IMR-90 (cell line): Measurements from ENCODE around the gene ERP27. TPM values are rescaled to one million over a fixed set of nuclear protein-coding genes. Genes with fewer than 3 reads are reported as not detected.

Source experiments
- ATAC-seq: fragments of 200-7000 bp; cut with Tn5 transposase; 2 replicates; pipeline ENCODE4 v1.9.1; 2020; ENCODE audit warnings: low read depth, mild to moderate bottlenecking, moderate library complexity
- BruUV-seq: library from RNA; stranded (reverse); fragments of 400-500 nt; replicated peaks from 2 replicates; lab custom pipeline; 2021; lab: Mats Ljungman, UMichigan
- CTCF ChIA-PET: fragments of 300-600 bp; formaldehyde crosslinking; extraction: SDS; loops from one replicate; lab custom pipeline; 2021; ENCODE audit warnings: antibody characterized with exemption; lab: Yijun Ruan, JAX
- POLR2A ChIA-PET: fragments of 300-600 bp; sonication (Branson Sonifier 250); formaldehyde crosslinking; loops from one replicate; lab custom pipeline; 2022; ENCODE audit warnings: antibody characterized with exemption; ENCODE audit not compliant: unreplicated experiment; lab: Charles Lee
- DNase-seq: peaks from one replicate; pipeline ENCODE4 v3.0.0; 2013
- H2AFZ ChIP-seq: replicated peaks from 2 replicates; pipeline ENCODE3; 2013; ENCODE audit warnings: low read length, mild to moderate bottlenecking; ENCODE audit not compliant: poor library complexity
- H2AK5ac ChIP-seq: 2 replicates; pipeline ENCODE4 v1.6.1; 2013; ENCODE audit warnings: low read depth, low read length, inconsistent platforms
- H2AK9ac ChIP-seq: replicated peaks from 2 replicates; pipeline ENCODE3; 2013; ENCODE audit warnings: mild to moderate bottlenecking, low read depth, low read length, moderate library complexity; ENCODE audit not compliant: poor library complexity
- H2BK120ac ChIP-seq: 2 replicates; pipeline ENCODE4 v1.6.1; 2013; ENCODE audit warnings: low read depth, low read length, inconsistent platforms
- H2BK15ac ChIP-seq: 3 replicates; pipeline ENCODE4 v1.6.1; 2013; ENCODE audit warnings: low read depth, low read length, inconsistent platforms
- H2BK20ac ChIP-seq: 2 replicates; pipeline ENCODE4 v1.6.1; 2013; ENCODE audit warnings: low read depth, mild to moderate bottlenecking, inconsistent platforms, low read length, moderate library complexity
- H2BK5ac ChIP-seq: 2 replicates; pipeline ENCODE4 v1.6.1; 2013; ENCODE audit warnings: mild to moderate bottlenecking, low read depth, low read length, inconsistent platforms; ENCODE audit not compliant: poor library complexity, severe bottlenecking
- H3K14ac ChIP-seq: replicated peaks from 2 replicates; pipeline ENCODE4 v1.6.1; 2013; ENCODE audit warnings: low read depth, low read length, inconsistent platforms
- H3K18ac ChIP-seq: 2 replicates; pipeline ENCODE4 v1.6.1; 2013; ENCODE audit warnings: low read depth, low read length, control low read depth
- H3K23ac ChIP-seq: 2 replicates; pipeline ENCODE4 v1.6.1; 2013; ENCODE audit warnings: low read depth, low read length, inconsistent platforms
- H3K27ac ChIP-seq: 2 replicates; pipeline ENCODE4 v1.5.1; 2013; ENCODE audit warnings: mild to moderate bottlenecking, control low read depth, low read length; ENCODE audit not compliant: insufficient read depth
- H3K27me3 ChIP-seq: 2 replicates; pipeline ENCODE4 v1.6.1; 2013; ENCODE audit warnings: low read length; ENCODE audit not compliant: control insufficient read depth, insufficient read depth
- H3K36me3 ChIP-seq: 2 replicates; pipeline ENCODE4 v1.6.1; 2013; ENCODE audit warnings: low read length, mixed read lengths; ENCODE audit not compliant: control insufficient read depth, insufficient read depth
- H3K4ac ChIP-seq: 2 replicates; pipeline ENCODE4 v1.6.1; 2013; ENCODE audit warnings: low read depth, low read length, inconsistent platforms
- H3K4me1 ChIP-seq: 2 replicates; pipeline ENCODE4 v1.6.1; 2013; ENCODE audit warnings: low read length, mixed read lengths; ENCODE audit not compliant: control insufficient read depth, insufficient read depth
- H3K4me2 ChIP-seq: 2 replicates; pipeline ENCODE4 v1.6.1; 2013; ENCODE audit warnings: low read depth, mild to moderate bottlenecking, control low read depth, low read length, moderate library complexity
- H3K4me3 ChIP-seq: 2 replicates; pipeline ENCODE4 v1.5.1; 2013; ENCODE audit warnings: low read depth, mild to moderate bottlenecking, control low read depth, low read length, moderate library complexity; ENCODE audit not compliant: insufficient read depth
- H3K56ac ChIP-seq: 2 replicates; pipeline ENCODE4 v1.6.1; 2013; ENCODE audit warnings: low read length, inconsistent platforms; ENCODE audit not compliant: insufficient read depth; ENCODE audit errors: extremely low read depth
- H3K79me1 ChIP-seq, 2 experiments: 2 replicates each; pipeline ENCODE4 v1.6.1; 2013; ENCODE audit warnings: low read length in 2 of 2, inconsistent platforms in 1 of 2, low read depth in 1 of 2
- H3K9ac ChIP-seq: 2 replicates; pipeline ENCODE4 v1.6.1; 2013; ENCODE audit warnings: low read depth, low read length, control low read depth
- H3K9me1 ChIP-seq: 2 replicates; pipeline ENCODE4 v1.6.1; 2013; ENCODE audit warnings: low read length, inconsistent platforms; ENCODE audit not compliant: insufficient read depth
- H3K9me3 ChIP-seq: 2 replicates; pipeline ENCODE4 v1.6.1; 2013; ENCODE audit warnings: low read length; ENCODE audit not compliant: control insufficient read depth, insufficient read depth
- H4K20me1 ChIP-seq: 2 replicates; pipeline ENCODE4 v1.6.1; 2013; ENCODE audit warnings: low read length, inconsistent platforms; ENCODE audit not compliant: insufficient read depth
- H4K5ac ChIP-seq: 2 replicates; pipeline ENCODE4 v1.6.1; 2013; ENCODE audit warnings: mild to moderate bottlenecking, low read depth, low read length, control low read depth
- H4K8ac ChIP-seq, 2 experiments: 2 replicates each; pipeline ENCODE4 v1.6.1; 2013; ENCODE audit warnings: low read depth in 2 of 2, low read length in 2 of 2, control low read depth in 1 of 2, inconsistent platforms in 1 of 2
- H4K91ac ChIP-seq: 2 replicates; pipeline ENCODE4 v1.6.1; 2013; ENCODE audit warnings: low read depth, low read length, inconsistent platforms; ENCODE audit not compliant: insufficient read depth
- BHLHE40 ChIP-seq: fragments of 150-350 bp; IDR thresholded peaks from 2 replicates; pipeline ENCODE4 v1.6.1; 2016; ENCODE audit warnings: mild to moderate bottlenecking, low read depth, low read length
- CEBPB ChIP-seq: IDR thresholded peaks from 2 replicates; pipeline ENCODE4 v1.6.1; 2012; ENCODE audit warnings: low read depth, low read length, improper control_type of control experiment
- CHD1 ChIP-seq: IDR thresholded peaks from 2 replicates; pipeline ENCODE4 v1.6.1; 2012; ENCODE audit warnings: low read depth, low read length, improper control_type of control experiment
- FOS ChIP-seq: fragments of 150-350 bp; IDR thresholded peaks from 2 replicates; pipeline ENCODE4 v1.6.1; 2016; ENCODE audit warnings: low read depth, low read length
- MAZ ChIP-seq: IDR thresholded peaks from 2 replicates; pipeline ENCODE4 v1.6.1; 2012; ENCODE audit warnings: low read depth, mild to moderate bottlenecking, low read length, improper control_type of control experiment, moderate library complexity, borderline replicate concordance
- MXI1 ChIP-seq: IDR thresholded peaks from 2 replicates; pipeline ENCODE4 v1.6.1; 2012; ENCODE audit warnings: low read depth, mild to moderate bottlenecking, low read length, moderate library complexity, borderline replicate concordance
- NFE2L2 ChIP-seq: fragments of 150-350 bp; IDR thresholded peaks from 2 replicates; pipeline ENCODE4 v1.6.1; 2016; ENCODE audit warnings: low read depth, mild to moderate bottlenecking, low read length
- POLR2A ChIP-seq: IDR thresholded peaks from 2 replicates; pipeline ENCODE4 v1.6.1; 2012; ENCODE audit warnings: mild to moderate bottlenecking, low read depth, low read length
- RAD21 ChIP-seq: IDR thresholded peaks from 2 replicates; pipeline ENCODE4 v1.6.1; 2012; ENCODE audit warnings: low read length, improper control_type of control experiment
- RCOR1 ChIP-seq: IDR thresholded peaks from 2 replicates; pipeline ENCODE4 v1.6.1; 2012; ENCODE audit warnings: mild to moderate bottlenecking, low read length, improper control_type of control experiment; ENCODE audit not compliant: insufficient replicate concordance
- SMC3 ChIP-seq: fragments of 150-350 bp; IDR thresholded peaks from 2 replicates; pipeline ENCODE4 v1.6.1; 2016; ENCODE audit warnings: low read depth, mild to moderate bottlenecking, antibody characterized with exemption, low read length, moderate library complexity
- WGBS, 2 experiments: methylation state at CpG; one replicate each; pipeline versions ENCODE4 v1.1.5 to v1.1.7; 2013; ENCODE audit warnings: missing lambda C conversion rate in 2 of 2; ENCODE audit not compliant: insufficient read length in 1 of 2; ENCODE audit errors: extremely low coverage in 2 of 2; 5-methylcytosine and 5-hydroxymethylcytosine counted together
- dilution Hi-C: fragments of 300-500 bp; cut with HindIII; formaldehyde crosslinking; loops from one replicate; pipeline ENCODE4 v1.14.3; 2018; ENCODE audit warnings: low sequenced_read_pairs; ENCODE audit not compliant: unreplicated experiment
- in situ Hi-C: fragments of 300-500 bp; cut with MboI; formaldehyde crosslinking; loops from 3 replicates; pipeline ENCODE4 v1.14.3; 2019; ENCODE audit warnings: low sequenced_read_pairs, inconsistent platforms, mixed read lengths
- intact Hi-C: fragments of 100-400 bp; cut with micrococcal nuclease; formaldehyde crosslinking; loops from 2 replicates; pipeline ENCODE4 v1.10.0; 2022
- polyA plus RNA-seq, 3 experiments: library from polyadenylated mRNA; depleted of rRNA; stranded (reverse); fragments of >200 nt; gene quantifications; 2 replicates each; pipeline ENCODE4 v1.2.3, GENCODE V29; 2012; ENCODE audit warnings: low replicate concordance in 1 of 3
- total RNA-seq: library from RNA; depleted of rRNA; stranded (reverse); fragments of >200 nt; gene quantifications from 2 replicates; pipeline ENCODE4 v1.2.3, GENCODE V29; 2012
- TF ChIP-seq, protein P1 (sequence below): fragments of 150-350 bp; IDR thresholded peaks from 2 replicates; pipeline ENCODE4 v1.6.1; 2016; ENCODE audit warnings: low read depth, mild to moderate bottlenecking, low read length, moderate library complexity, borderline replicate concordance
- TF ChIP-seq, protein P2 (sequence below): conservative IDR thresholded peaks from 2 replicates; pipeline ENCODE4 v1.5.1; 2012; ENCODE audit warnings: mild to moderate bottlenecking, low read depth, low read length, improper control_type of control experiment

ERP27 gene
- total and polyA plus RNA-seq, 2 of the 4 experiments (the other 2 are of a cell fraction) = not detected

DNA sequence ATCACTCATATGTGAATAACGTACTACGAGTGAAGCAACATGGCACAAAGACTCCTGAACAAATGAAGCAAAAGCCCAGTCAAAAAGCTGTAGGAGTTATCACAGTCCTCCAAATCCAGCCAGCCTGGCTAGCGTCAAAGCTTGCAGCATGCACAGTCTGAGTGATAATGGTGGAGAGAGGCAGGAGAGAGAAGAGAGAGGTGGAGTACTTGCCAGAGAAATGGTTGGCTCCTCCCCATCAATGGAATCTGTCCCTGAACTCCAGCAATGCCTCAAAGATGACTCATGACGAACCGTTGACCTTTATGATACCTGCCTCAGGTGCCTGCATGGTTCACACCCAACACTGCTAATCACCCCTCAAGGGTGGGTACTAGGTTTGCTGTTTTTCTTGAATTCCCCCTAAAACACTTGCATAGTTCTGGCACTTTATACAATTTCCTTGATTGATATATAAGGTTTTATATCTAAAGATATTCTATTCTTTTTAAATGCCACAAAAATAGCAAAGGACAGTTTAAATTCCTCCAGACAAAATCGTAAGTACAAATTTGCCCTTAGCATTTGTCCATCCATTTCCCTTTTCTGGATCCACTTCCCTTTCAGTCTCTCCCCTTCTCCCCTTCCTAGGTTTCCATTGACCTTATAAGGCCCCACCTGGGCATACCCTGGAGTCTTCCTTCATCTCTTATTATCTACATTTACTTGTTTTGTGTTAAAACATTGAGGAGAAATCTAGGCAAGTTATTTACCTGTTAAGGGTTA lies 12.8 kb upstream of the ERP27 start:
- POLR2A ChIA-PET = no interaction called here
- Histone ChIP-seq H4K8ac (peak overlapping the region; percentile 1 to 16; a peak in 2 of 4 replicates), H2BK20ac (peak overlapping the region; percentile 93), H3K4me1 (peaks cover 25% of the 10 kb centered on the region), H3K14ac (peak overlapping the region; percentile 48; the same call in 1 of the 2 replicates), H2BK15ac (peak overlapping the region; percentile 62; the same call in 2 of the 3 replicates), H3K79me1 (peaks cover 0 to 3% of the 10 kb centered on the region in 2 experiments; a peak in 1 of 4 replicates), H4K5ac (peak overlapping the region; percentile 71), H4K91ac (peak overlapping the region; percentile 82), H3K56ac (peak overlapping the region; percentile 46; the same call in 1 of the 2 replicates), H3K27ac (peak overlapping the region; percentile 48; the same call in 1 of the 2 replicates), H3K9me3 (no peaks in the 10 kb centered on the region), H3K23ac (no peak overlapping the region), H3K18ac (peak overlapping the region; percentile 42; the same call in 1 of the 2 replicates), H2AFZ (peak overlapping the region; percentile 19), H3K36me3 (no peaks in the 10 kb centered on the region), H3K9ac (no peak overlapping the region), H3K27me3 (no peaks in the 10 kb centered on the region), H3K4ac (peak overlapping the region; percentile 39), H4K20me1 (no peaks in the 10 kb centered on the region), H2BK5ac (peak overlapping the region; percentile 87), H3K4me3 (no peak overlapping the region), H2AK9ac (no peak overlapping the region), H3K4me2 (no peak overlapping the region), H2BK120ac (peak overlapping the region; percentile 85), H2AK5ac (peak overlapping the region; percentile 73), H3K9me1 (peaks cover 11% of the 10 kb centered on the region)
- CTCF ChIA-PET = no interaction called here
- intact Hi-C loops (loop anchor here (1.0 kb wide), 1 partner anchor 17 kb away; no protein-coding TSS in a partner anchor), in situ Hi-C loops (no loop called here), dilution Hi-C loops (no loop called here)
- TF ChIP-seq NFE2L2 (no peak), CEBPB (no peak), MAZ (no peak), RCOR1 (no peak), POLR2A (no peak), FOS (no peak), CHD1 (no peak), RAD21 (no peak), BHLHE40 (no peak), SMC3 (no peak), MXI1 (no peak)
- TF ChIP-seq, protein P1, sequence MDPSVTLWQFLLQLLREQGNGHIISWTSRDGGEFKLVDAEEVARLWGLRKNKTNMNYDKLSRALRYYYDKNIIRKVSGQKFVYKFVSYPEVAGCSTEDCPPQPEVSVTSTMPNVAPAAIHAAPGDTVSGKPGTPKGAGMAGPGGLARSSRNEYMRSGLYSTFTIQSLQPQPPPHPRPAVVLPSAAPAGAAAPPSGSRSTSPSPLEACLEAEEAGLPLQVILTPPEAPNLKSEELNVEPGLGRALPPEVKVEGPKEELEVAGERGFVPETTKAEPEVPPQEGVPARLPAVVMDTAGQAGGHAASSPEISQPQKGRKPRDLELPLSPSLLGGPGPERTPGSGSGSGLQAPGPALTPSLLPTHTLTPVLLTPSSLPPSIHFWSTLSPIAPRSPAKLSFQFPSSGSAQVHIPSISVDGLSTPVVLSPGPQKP = no peak
- TF ChIP-seq, protein P2, sequence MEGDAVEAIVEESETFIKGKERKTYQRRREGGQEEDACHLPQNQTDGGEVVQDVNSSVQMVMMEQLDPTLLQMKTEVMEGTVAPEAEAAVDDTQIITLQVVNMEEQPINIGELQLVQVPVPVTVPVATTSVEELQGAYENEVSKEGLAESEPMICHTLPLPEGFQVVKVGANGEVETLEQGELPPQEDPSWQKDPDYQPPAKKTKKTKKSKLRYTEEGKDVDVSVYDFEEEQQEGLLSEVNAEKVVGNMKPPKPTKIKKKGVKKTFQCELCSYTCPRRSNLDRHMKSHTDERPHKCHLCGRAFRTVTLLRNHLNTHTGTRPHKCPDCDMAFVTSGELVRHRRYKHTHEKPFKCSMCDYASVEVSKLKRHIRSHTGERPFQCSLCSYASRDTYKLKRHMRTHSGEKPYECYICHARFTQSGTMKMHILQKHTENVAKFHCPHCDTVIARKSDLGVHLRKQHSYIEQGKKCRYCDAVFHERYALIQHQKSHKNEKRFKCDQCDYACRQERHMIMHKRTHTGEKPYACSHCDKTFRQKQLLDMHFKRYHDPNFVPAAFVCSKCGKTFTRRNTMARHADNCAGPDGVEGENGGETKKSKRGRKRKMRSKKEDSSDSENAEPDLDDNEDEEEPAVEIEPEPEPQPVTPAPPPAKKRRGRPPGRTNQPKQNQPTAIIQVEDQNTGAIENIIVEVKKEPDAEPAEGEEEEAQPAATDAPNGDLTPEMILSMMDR = no peak
- ATAC-seq (no peak), DNase-seq (no peak)
- no CpG with 5 or more reads among the region's 6 CpGs for WGBS, 2 experiments
- BruUV-seq = no TSS peak
